Caco-2 (cell line): ENCODE results near the gene ZNF547. TPM values are rescaled to one million over a fixed set of nuclear protein-coding genes. Genes with fewer than 3 reads are reported as not detected.

ENCODE experiments used
- BruUV-seq: library from RNA; stranded (reverse); fragments of 400-500 nt; replicated peaks from 2 replicates; lab custom pipeline; 2021; lab: Mats Ljungman, UMichigan
- CTCF ChIA-PET: fragments of 300-600 bp; sonication (Branson Sonifier 250); formaldehyde crosslinking; loops from one replicate; lab custom pipeline; 2022; ENCODE audit warnings: antibody characterized with exemption; lab: Charles Lee
- POLR2A ChIA-PET: fragments of 300-600 bp; sonication (Branson Sonifier 250); formaldehyde crosslinking; loops from one replicate; lab custom pipeline; 2022; ENCODE audit warnings: antibody characterized with exemption; lab: Charles Lee
- DNase-seq, 2 experiments: peaks; one replicate each; pipeline versions ENCODE4 v3.0.0 to v3.0.0-alpha.2; 2020 to 2022
- H3K27me3 ChIP-seq: replicated peaks from 2 replicates; pipeline ENCODE4 v1.6.0; 2011; ENCODE audit warnings: low read length; ENCODE audit not compliant: control insufficient read depth, insufficient read depth
- H3K36me3 ChIP-seq: 2 replicates; pipeline ENCODE4 v1.5.1; 2011; ENCODE audit warnings: low read length; ENCODE audit not compliant: control insufficient read depth, insufficient read depth
- H3K4me1 ChIP-seq: fragments of 250-450 bp; sonication (Bioruptor Pico); 2 replicates; pipeline ENCODE4 v1.5.1; 2020; ENCODE audit warnings: mild to moderate bottlenecking
- H3K4me3 ChIP-seq: 2 replicates; pipeline ENCODE4 v1.5.1; 2011; ENCODE audit warnings: low read depth, mild to moderate bottlenecking, control low read depth, low read length
- H3K9me3 ChIP-seq: fragments of 250-450 bp; sonication (Bioruptor Pico); 2 replicates; pipeline ENCODE4 v1.5.1; 2020; ENCODE audit warnings: mild to moderate bottlenecking, moderate library complexity
- H3K27ac Mint-ChIP-seq: one replicate; pipeline ENCODE4 v1.8.0; 2022; ENCODE audit warnings: mixed read lengths; ENCODE audit not compliant: unreplicated experiment
- H3K27me3 Mint-ChIP-seq: one replicate; pipeline ENCODE4 v1.8.0; 2022; ENCODE audit warnings: mixed read lengths; ENCODE audit not compliant: insufficient read depth, unreplicated experiment
- H3K36me3 Mint-ChIP-seq: one replicate; pipeline ENCODE4 v1.8.0; 2022; ENCODE audit warnings: mild to moderate bottlenecking, mixed read lengths; ENCODE audit not compliant: insufficient read depth, unreplicated experiment
- H3K4me1 Mint-ChIP-seq: one replicate; pipeline ENCODE4 v1.8.0; 2022; ENCODE audit warnings: low read depth, mixed read lengths; ENCODE audit not compliant: unreplicated experiment
- H3K4me3 Mint-ChIP-seq: one replicate; pipeline ENCODE4 v1.8.0; 2022; ENCODE audit warnings: mild to moderate bottlenecking, moderate library complexity, mixed read lengths; ENCODE audit not compliant: unreplicated experiment
- H3K9me3 Mint-ChIP-seq: one replicate; pipeline ENCODE4 v1.8.0; 2022; ENCODE audit warnings: mixed read lengths; ENCODE audit not compliant: unreplicated experiment
- intact Hi-C: fragments of 100-400 bp; cut with micrococcal nuclease; formaldehyde crosslinking; loops from one replicate; pipeline ENCODE4 v1.10.0; 2022; ENCODE audit not compliant: unreplicated experiment
- total RNA-seq: library from RNA; stranded (reverse); gene quantifications from 2 replicates; pipeline ENCODE4 v1.2.3, GENCODE V29; 2022
- TF ChIP-seq, protein P1 (sequence below), 2 experiments: fragments of 200-600 bp in 1 of 2; IDR thresholded peaks; 1 replicate in 1 of 2; 2 replicates in 1 of 2; pipeline versions ENCODE4 v1.5.1 to v1.8.0; 2011 to 2022; ENCODE audit warnings: antibody characterized with exemption in 1 of 2, control low read depth in 1 of 2, inconsistent platforms in 1 of 2, low read depth in 1 of 2, low read length in 1 of 2, mild to moderate bottlenecking in 1 of 2, moderate library complexity in 1 of 2; ENCODE audit not compliant: insufficient read depth in 1 of 2, severe bottlenecking in 1 of 2, unreplicated experiment in 1 of 2

ZNF547 gene
- total RNA-seq, 1 experiment from 2014 or later = 1.8 TPM

DNA sequence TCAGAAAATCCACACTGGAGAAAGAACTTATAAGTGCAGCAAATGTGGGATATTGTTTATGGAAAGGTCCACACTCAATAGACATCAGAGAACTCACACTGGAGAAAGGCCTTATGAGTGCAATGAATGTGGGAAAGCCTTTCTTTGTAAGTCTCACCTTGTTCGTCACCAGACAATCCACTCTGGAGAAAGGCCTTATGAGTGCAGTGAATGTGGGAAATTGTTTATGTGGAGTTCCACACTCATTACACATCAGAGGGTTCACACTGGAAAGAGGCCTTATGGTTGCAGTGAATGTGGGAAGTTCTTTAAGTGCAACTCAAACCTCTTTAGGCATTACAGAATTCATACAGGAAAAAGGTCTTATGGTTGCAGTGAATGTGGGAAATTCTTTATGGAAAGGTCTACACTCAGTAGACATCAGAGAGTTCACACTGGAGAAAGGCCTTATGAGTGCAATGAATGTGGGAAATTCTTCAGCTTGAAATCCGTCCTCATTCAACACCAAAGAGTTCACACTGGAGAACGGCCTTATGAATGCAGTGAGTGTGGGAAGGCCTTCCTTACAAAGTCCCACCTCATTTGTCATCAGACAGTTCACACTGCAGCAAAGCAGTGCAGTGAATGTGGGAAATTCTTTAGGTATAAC, 14.3 kb downstream of the ZNF547 start:
- no peaks in the 10 kb centered on the region for H3K4me1 Mint-ChIP-seq
- peaks cover 17% of the 10 kb centered on the region for H3K36me3 Mint-ChIP-seq
- ChIA-PET CTCF (no interaction called here), POLR2A (no interaction called here)
- H3K27ac Mint-ChIP-seq = no peak overlapping the region
- DNase-seq = no peak
- peaks cover 44% of the 10 kb centered on the region for H3K9me3 Mint-ChIP-seq
- H3K27me3 Mint-ChIP-seq = no peaks in the 10 kb centered on the region
- intact Hi-C loops = no loop called here
- Histone ChIP-seq H3K4me3 (no peak overlapping the region), H3K4me1 (no peaks in the 10 kb centered on the region), H3K27me3 (no peaks in the 10 kb centered on the region), H3K36me3 (no peaks in the 10 kb centered on the region; the same call in 1 of the 2 replicates), H3K9me3 (peaks cover 42% of the 10 kb centered on the region)
- TF ChIP-seq, protein P1, sequence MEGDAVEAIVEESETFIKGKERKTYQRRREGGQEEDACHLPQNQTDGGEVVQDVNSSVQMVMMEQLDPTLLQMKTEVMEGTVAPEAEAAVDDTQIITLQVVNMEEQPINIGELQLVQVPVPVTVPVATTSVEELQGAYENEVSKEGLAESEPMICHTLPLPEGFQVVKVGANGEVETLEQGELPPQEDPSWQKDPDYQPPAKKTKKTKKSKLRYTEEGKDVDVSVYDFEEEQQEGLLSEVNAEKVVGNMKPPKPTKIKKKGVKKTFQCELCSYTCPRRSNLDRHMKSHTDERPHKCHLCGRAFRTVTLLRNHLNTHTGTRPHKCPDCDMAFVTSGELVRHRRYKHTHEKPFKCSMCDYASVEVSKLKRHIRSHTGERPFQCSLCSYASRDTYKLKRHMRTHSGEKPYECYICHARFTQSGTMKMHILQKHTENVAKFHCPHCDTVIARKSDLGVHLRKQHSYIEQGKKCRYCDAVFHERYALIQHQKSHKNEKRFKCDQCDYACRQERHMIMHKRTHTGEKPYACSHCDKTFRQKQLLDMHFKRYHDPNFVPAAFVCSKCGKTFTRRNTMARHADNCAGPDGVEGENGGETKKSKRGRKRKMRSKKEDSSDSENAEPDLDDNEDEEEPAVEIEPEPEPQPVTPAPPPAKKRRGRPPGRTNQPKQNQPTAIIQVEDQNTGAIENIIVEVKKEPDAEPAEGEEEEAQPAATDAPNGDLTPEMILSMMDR (IDR thresholded peaks at IDR 0.05; ENCODE audit: insufficient read depth in 1 of 2, low read depth in 1 of 2, low read length in 1 of 2, severe bottlenecking in 1 of 2, unreplicated experiment in 1 of 2) = no peak
- no TSS peak for BruUV-seq
- no peak overlapping the region for H3K4me3 Mint-ChIP-seq

DNA sequence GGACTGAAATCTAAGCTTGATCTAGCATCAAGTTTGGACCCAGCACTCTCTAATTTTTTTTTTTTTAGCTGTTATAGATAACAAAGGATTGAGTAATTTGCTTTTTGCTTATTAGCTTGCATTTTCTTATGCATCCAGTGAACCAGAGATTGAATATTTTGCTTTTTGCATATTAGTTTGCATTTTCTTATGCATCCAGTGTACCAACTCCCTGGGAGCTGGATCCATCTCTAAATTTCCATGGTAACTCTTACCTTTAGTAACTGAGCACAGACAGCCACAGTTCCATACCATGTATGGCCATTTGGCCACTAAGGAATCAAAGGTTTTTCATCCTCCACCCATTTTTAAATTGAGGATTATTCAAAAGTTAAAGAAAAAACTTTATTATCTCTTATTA, 17.6 kb downstream of the ZNF547 start:
- intact Hi-C loops = no loop called here
- TF ChIP-seq, protein P1 (IDR thresholded peaks at IDR 0.05; ENCODE audit: insufficient read depth in 1 of 2, low read depth in 1 of 2, low read length in 1 of 2, severe bottlenecking in 1 of 2, unreplicated experiment in 1 of 2) = no peak
- no peak overlapping the region for H3K4me3 ChIP-seq
- ChIA-PET CTCF (no interaction called here), POLR2A (interaction anchor here (0.6 kb wide), 1 partner anchor 1348 kb away, joined by 3 read pairs; no protein-coding TSS in a partner anchor)
- Mint-ChIP-seq H3K27me3 (no peaks in the 10 kb centered on the region), H3K4me1 (no peaks in the 10 kb centered on the region), H3K36me3 (peaks cover 7% of the 10 kb centered on the region), H3K27ac (no peak overlapping the region), H3K9me3 (peaks cover 20% of the 10 kb centered on the region), H3K4me3 (no peak overlapping the region)
- H3K9me3 ChIP-seq = peaks cover 23% of the 10 kb centered on the region
- no peaks in the 10 kb centered on the region for H3K27me3 ChIP-seq
- BruUV-seq = no TSS peak
- no peak for DNase-seq
- no peaks in the 10 kb centered on the region; the same call in 1 of the 2 replicates for H3K36me3 ChIP-seq
- H3K4me1 ChIP-seq = no peaks in the 10 kb centered on the region

DNA sequence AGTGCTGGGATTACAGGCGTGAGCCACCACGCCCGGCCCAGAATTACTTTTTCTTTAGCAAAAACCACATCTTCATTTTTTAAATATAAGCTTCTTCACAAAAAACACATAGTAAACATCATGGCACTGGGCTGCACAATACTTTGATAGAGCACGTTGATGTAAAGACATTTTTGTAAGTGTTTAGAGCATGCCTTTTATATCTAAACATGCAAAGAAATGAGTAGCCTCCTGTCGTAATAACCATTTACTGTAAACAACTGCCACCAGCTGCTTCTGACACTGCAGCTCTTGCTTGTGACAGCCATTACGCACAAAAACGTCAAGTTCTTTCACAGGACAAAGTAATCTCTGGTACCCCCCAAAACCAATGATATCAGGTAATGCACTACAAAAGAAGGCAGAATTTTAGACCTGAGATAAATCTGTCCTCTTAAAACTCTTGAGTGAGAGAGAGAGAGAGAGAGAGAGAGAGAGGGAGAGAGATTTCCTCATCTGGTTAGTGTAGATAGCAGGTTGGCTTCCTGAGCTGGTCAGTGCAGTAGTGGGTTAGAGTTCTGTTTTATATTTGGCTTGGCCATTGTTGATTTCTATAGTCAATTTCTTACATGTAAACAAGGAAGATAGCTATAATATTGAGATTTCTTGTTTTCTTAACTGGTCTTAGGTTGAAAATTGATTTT, 19.6 kb downstream of the ZNF547 start:
- no peaks in the 10 kb centered on the region for H3K27me3 Mint-ChIP-seq
- no peaks in the 10 kb centered on the region for H3K27me3 ChIP-seq
- H3K36me3 Mint-ChIP-seq = no peaks in the 10 kb centered on the region
- peaks cover 18% of the 10 kb centered on the region for H3K9me3 ChIP-seq
- H3K9me3 Mint-ChIP-seq = peaks cover 28% of the 10 kb centered on the region
- no peaks in the 10 kb centered on the region for H3K4me1 ChIP-seq
- no peak overlapping the region for H3K4me3 Mint-ChIP-seq
- TF ChIP-seq, protein P1 (IDR thresholded peaks at IDR 0.05; ENCODE audit: insufficient read depth in 1 of 2, low read depth in 1 of 2, low read length in 1 of 2, severe bottlenecking in 1 of 2, unreplicated experiment in 1 of 2) = no peak
- CTCF ChIA-PET = no interaction called here
- POLR2A ChIA-PET = no interaction called here
- BruUV-seq = no TSS peak
- no peak overlapping the region for H3K4me3 ChIP-seq
- no peaks in the 10 kb centered on the region; the same call in 1 of the 2 replicates for H3K36me3 ChIP-seq
- H3K4me1 Mint-ChIP-seq = no peaks in the 10 kb centered on the region
- DNase-seq = no peak
- intact Hi-C loops = no loop called here
- no peak overlapping the region for H3K27ac Mint-ChIP-seq
